Measurements from ENCODE around the gene ADGRB3. TPM values are rescaled to one million over a fixed set of nuclear protein-coding genes. Genes with fewer than 3 reads are reported as not detected.
"Not testable (repeated sequence)": the region's sequence is repeated elsewhere in the genome, so short reads cannot be mapped to it uniquely, and the experiment has no call there.

Gene ADGRB3
- total RNA-seq, 1 experiment from 2014 or later = not detected

- H3K4me1 Mint-ChIP-seq (ENCODE audit: insufficient read depth, unreplicated experiment) = no peaks in the 10 kb centered on the region
- intact Hi-C loops (cut with micrococcal nuclease) = no loop called here
Measured at GRCh38 chr6:69280858-69281257, 645.8 kb downstream of the ADGRB3 start.

DNA sequence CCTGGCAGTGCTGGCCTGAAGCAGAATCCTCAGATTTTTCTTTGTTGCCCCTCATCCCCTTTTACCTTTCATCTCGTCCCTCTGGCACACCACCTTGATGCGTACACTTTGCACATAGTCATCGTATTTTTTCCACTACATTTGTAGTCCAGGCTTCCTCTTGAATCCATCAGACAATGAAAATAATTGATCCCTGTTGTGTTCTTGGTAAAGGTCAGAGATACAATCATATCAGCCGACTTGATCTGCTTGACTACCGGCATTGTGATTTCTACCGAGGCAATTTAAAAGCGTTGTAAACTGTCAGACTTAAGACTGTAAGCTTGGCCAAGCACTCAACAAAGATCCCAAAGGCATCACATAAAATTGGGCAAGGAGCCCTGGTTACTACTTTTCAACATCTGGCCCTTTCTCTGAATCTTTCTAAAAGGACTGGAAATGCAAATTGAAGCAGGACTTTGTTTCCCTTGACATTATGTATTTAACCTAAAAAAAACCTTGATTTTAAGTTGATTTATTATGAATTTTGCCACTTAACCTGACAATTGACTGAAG lies 649.2 kb downstream of the ADGRB3 start:
- Mint-ChIP-seq H3K9me3 (ENCODE audit: unreplicated experiment) (peaks cover 7% of the 10 kb centered on the region), H3K27ac (ENCODE audit: low read depth, unreplicated experiment) (no peak overlapping the region), H3K4me3 (ENCODE audit: unreplicated experiment) (no peak overlapping the region), H3K27me3 (ENCODE audit: insufficient read depth, unreplicated experiment) (peaks cover 22% of the 10 kb centered on the region), H3K36me3 (ENCODE audit: insufficient read depth, unreplicated experiment) (no peaks in the 10 kb centered on the region), H3K4me1 (ENCODE audit: insufficient read depth, unreplicated experiment) (no peaks in the 10 kb centered on the region)
- no TSS peak for BruUV-seq (replicated peaks)
- no peak for DNase-seq (ENCODE audit: unreplicated experiment)
- intact Hi-C loops (cut with micrococcal nuclease) = no loop called here
- TF ChIP-seq, protein P1, sequence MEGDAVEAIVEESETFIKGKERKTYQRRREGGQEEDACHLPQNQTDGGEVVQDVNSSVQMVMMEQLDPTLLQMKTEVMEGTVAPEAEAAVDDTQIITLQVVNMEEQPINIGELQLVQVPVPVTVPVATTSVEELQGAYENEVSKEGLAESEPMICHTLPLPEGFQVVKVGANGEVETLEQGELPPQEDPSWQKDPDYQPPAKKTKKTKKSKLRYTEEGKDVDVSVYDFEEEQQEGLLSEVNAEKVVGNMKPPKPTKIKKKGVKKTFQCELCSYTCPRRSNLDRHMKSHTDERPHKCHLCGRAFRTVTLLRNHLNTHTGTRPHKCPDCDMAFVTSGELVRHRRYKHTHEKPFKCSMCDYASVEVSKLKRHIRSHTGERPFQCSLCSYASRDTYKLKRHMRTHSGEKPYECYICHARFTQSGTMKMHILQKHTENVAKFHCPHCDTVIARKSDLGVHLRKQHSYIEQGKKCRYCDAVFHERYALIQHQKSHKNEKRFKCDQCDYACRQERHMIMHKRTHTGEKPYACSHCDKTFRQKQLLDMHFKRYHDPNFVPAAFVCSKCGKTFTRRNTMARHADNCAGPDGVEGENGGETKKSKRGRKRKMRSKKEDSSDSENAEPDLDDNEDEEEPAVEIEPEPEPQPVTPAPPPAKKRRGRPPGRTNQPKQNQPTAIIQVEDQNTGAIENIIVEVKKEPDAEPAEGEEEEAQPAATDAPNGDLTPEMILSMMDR (IDR thresholded peaks at IDR 0.05; ENCODE audit: unreplicated experiment) = no peak
- CTCF ChIA-PET = no interaction called here
- POLR2A ChIA-PET = no interaction called here

More at GRCh38 chr6:69280858-69281257, 645.8 kb downstream of the ADGRB3 start:
- no peak for DNase-seq (ENCODE audit: unreplicated experiment)
- H3K36me3 Mint-ChIP-seq (ENCODE audit: insufficient read depth, unreplicated experiment) = no peaks in the 10 kb centered on the region
- no TSS peak for BruUV-seq (replicated peaks)
- TF ChIP-seq, protein P1 (IDR thresholded peaks at IDR 0.05; ENCODE audit: unreplicated experiment) = no peak
- no peak overlapping the region for H3K4me3 Mint-ChIP-seq (ENCODE audit: unreplicated experiment)
- no peak overlapping the region for H3K27ac Mint-ChIP-seq (ENCODE audit: low read depth, unreplicated experiment)
- CTCF ChIA-PET = interaction anchor here (0.6 kb wide), 1 partner anchor 11 kb away, joined by 3 read pairs; no protein-coding TSS in a partner anchor
- peaks cover under 1% of the 10 kb centered on the region for H3K9me3 Mint-ChIP-seq (ENCODE audit: unreplicated experiment)
- H3K27me3 Mint-ChIP-seq (ENCODE audit: insufficient read depth, unreplicated experiment) = peaks cover 32% of the 10 kb centered on the region
- POLR2A ChIA-PET = no interaction called here

- Mint-ChIP-seq H3K27me3 (ENCODE audit: insufficient read depth, unreplicated experiment) (peaks cover 22% of the 10 kb centered on the region), H3K27ac (ENCODE audit: low read depth, unreplicated experiment) (no peak overlapping the region), H3K4me3 (ENCODE audit: unreplicated experiment) (no peak overlapping the region), H3K36me3 (ENCODE audit: insufficient read depth, unreplicated experiment) (no peaks in the 10 kb centered on the region), H3K9me3 (ENCODE audit: unreplicated experiment) (peaks cover 7% of the 10 kb centered on the region), H3K4me1 (ENCODE audit: insufficient read depth, unreplicated experiment) (no peaks in the 10 kb centered on the region)
- intact Hi-C loops (cut with micrococcal nuclease) = no loop called here
- BruUV-seq (replicated peaks) = no TSS peak
- ChIA-PET CTCF (no interaction called here), POLR2A (interaction anchor here (0.7 kb wide), 1 partner anchor 974 kb away, joined by 5 read pairs; no protein-coding TSS in a partner anchor)
- TF ChIP-seq, protein P1 (IDR thresholded peaks at IDR 0.05; ENCODE audit: unreplicated experiment) = no peak
- no peak for DNase-seq (ENCODE audit: unreplicated experiment)
Measured at GRCh38 chr6:69285054-69285453, 650.0 kb downstream of the ADGRB3 start.

- no peak overlapping the region for H3K4me3 Mint-ChIP-seq (ENCODE audit: unreplicated experiment)
- intact Hi-C loops (cut with micrococcal nuclease) = no loop called here
- peaks cover 22% of the 10 kb centered on the region for H3K27me3 Mint-ChIP-seq (ENCODE audit: insufficient read depth, unreplicated experiment)
- no peaks in the 10 kb centered on the region for H3K4me1 Mint-ChIP-seq (ENCODE audit: insufficient read depth, unreplicated experiment)
- TF ChIP-seq, protein P1 (IDR thresholded peaks at IDR 0.05; ENCODE audit: unreplicated experiment) = no peak
- no TSS peak for BruUV-seq (replicated peaks)
- ChIA-PET CTCF (interaction anchor here (0.6 kb wide), 1 partner anchor 85 kb away, joined by 3 read pairs; no protein-coding TSS in a partner anchor), POLR2A (no interaction called here)
- H3K9me3 Mint-ChIP-seq (ENCODE audit: unreplicated experiment) = peaks cover 7% of the 10 kb centered on the region
- no peak overlapping the region for H3K27ac Mint-ChIP-seq (ENCODE audit: low read depth, unreplicated experiment)
- H3K36me3 Mint-ChIP-seq (ENCODE audit: insufficient read depth, unreplicated experiment) = no peaks in the 10 kb centered on the region
- no peak for DNase-seq (ENCODE audit: unreplicated experiment)
Measured at GRCh38 chr6:69286331-69286730, 651.2 kb downstream of the ADGRB3 start.

- H3K4me1 Mint-ChIP-seq (ENCODE audit: insufficient read depth, unreplicated experiment); CTCF ChIA-PET; DNase-seq (ENCODE audit: unreplicated experiment); H3K27ac Mint-ChIP-seq (ENCODE audit: low read depth, unreplicated experiment); H3K36me3 Mint-ChIP-seq (ENCODE audit: insufficient read depth, unreplicated experiment); H3K4me3 Mint-ChIP-seq (ENCODE audit: unreplicated experiment); POLR2A ChIA-PET; BruUV-seq (replicated peaks); intact Hi-C loops (cut with micrococcal nuclease); H3K9me3 Mint-ChIP-seq (ENCODE audit: unreplicated experiment): not testable (repeated sequence)
- peaks cover 23% of the 10 kb centered on the region for H3K27me3 Mint-ChIP-seq (ENCODE audit: insufficient read depth, unreplicated experiment)
Measured at GRCh38 chr6:69288198-69288597, 653.1 kb downstream of the ADGRB3 start.
